CD4-positive, alpha-beta T cell treated with Interleukin-6 for 4 hours (primary cell): ENCODE measurements around the gene LASP1.
A peak's percentile ranks its signal among the peaks of the same experiment; 100 is the strongest.
"Not testable (repeated sequence)": the region's sequence is repeated elsewhere in the genome, so short reads cannot be mapped to it uniquely, and the experiment has no call there.

ENCODE experiments used
- DNase-seq: peaks from one replicate; pipeline ENCODE4 v3.0.0-alpha.2; 2020; ENCODE audit warnings: mixed read lengths

Gene LASP1

GRCh38 chr17:38869526-38870258 is at the start of gene LASP1:
TSS of gene LASP1 (plus strand) at chr17:38870058. CDS start at chr17:38870190, 132 bp downstream.
- DNase-seq: peak; percentile 87

DNA sequence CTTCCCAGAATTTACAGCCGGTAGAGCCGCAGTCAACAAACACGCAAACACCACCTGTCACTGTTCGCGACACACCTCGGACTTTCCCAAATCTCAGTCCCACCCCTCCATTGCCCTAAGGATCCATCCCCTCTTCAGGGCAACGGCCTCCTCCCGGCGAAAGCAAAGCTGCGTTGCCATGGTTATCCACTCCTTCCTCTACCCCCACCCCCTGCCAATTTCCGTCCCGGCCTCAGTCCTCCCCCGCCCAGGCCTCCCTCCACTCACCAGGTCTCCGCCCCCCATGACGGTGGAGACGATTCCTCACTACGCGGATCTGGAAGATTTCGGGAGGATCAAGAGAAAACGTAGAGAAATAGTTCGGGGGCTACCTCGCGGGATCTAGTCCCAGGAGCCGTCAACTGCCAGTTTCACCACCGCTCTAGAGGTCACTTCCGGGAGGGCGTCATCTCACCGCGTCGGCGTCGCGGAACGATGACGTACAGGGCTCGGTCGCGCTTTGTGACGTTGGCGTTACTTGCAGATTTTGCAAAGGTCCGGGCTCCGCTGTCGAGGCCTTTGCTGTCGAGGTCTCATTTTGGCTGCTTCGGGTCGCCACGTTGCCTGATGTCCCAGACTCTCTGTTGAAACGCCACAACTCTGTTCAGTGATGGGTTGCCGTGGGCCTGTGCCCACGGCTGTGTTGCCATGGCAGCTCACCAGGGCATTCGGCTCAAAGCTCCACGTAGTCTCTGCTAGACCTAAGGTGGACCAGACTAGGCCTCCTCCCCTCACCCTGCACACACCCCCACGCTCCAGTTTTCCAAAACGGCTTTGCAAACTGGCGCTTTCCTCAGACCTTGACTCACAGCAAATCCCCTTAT is 44.7 kb upstream of the LASP1 start, which contains the start of gene CWC25:
TSS of gene CWC25 (minus strand) at position 423 of the 863 bp plus-strand sequence. CDS start at position 285, 138 bp downstream.
- DNase-seq: peak; percentile 90

DNA sequence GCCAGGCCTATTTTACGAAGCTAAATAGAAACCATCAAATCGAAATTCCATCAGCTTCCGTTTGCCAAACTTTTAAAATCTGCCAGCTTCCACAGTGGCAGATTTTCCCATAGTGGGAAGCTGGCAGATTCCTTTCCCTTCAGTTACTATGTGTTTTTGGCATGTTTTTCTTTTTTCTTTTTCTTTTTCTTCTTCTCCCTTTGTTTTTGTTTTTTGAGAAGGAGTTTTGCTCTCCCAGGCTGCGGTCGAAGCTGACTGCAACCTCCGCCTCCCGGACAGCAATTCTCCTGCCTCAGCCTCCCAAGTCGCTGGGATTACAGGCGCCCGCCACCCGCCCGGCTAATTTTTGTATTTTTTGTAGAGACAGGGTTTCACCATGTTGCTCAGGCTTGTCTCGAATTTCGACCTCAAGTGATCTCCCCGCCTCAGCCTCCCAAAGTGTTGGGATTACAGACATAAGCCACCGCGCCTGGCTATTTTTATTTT is 44.1 kb upstream of the LASP1 start:
- no peak for DNase-seq

DNA sequence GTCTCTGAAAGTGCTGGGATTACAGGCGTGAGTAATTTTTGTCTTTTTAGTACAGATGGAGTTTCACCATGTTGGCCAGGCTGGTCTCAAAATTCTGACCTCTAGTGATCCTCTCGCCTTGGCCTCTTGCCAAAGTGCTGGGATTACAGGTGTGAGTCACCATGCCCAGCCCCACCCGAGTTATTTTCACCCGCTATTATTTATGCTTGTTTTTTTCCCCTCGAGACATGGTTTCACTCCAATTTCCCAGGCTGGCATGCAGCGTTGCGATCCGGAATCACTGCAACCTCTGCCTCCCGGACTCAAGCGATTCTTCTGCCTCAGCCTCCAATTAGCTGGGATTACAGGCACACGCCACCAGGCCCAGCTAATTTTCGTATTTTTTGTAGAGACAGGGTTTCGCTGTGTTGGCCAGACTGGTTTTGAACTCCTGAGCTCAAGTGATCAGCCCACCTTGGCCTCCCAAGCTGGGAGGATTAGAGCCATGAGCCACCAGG is 25.5 kb upstream of the LASP1 start:
- DNase-seq: no peak

DNA sequence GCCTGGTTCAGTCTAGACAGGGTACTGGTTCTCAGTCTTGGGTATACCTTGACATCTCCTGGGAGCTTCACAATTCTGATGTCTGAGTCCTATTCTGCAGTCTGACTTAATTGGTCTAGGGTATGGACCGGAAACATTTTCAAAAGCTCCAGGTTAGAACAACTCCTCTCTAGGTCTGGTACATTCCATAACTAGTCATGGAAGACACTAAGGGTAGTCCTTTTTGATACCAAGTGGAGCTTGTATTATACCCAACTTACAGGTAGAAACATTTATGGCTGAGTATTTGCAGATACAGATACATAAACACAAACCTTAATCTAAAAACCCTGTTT is 21.3 kb upstream of the LASP1 start:
- DNase-seq: no peak

GRCh38 chr17:38848939-38849605 is 20.8 kb upstream of the LASP1 start:
- no peak for DNase-seq

DNA sequence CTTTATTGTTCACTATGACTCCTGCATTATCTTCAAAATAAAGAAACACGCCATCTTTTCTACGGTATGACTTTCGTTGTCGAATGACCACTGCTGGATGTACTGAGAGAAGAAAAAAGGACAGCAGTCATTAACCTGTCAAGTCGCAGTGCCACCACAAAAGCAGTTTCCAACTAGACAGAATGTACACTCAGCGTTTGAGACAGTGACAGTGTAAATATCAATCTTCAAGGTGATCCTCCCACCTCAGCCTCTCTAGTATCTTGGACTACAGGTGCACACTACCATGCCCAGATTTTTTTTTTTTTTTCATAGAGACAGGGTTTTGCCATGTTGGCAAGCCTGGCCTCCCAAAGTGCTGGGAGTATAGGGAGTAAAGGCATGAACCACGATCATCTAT is 19.5 kb upstream of the LASP1 start:
- DNase-seq: no peak

GRCh38 chr17:38851434-38851833 is 18.4 kb upstream of the LASP1 start:
- no peak for DNase-seq

DNA sequence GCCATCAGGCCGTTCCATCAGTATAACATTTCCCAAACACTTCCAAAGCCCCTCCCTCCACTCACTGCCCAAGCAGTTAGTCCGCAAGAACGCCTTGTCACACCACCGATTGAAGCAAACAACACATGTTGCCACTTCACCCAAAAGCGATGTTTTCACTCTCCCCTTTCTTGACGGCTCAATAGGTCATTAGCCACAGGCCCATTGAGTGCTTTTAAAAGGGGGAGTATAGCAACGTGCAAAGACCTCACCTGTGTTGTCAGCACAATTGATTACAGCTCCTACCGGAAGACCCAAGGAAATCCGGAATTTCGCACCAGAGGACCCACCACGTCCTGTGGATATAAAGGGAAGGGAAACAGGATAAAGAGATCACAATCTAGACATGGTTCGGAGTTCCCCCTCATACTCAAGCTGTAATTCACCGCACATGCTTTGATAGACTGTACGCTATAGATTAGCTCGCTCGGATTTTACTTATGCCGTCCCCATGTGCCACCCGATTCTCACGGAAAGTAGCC is 17.0 kb upstream of the LASP1 start:
- DNase-seq: no peak

DNA sequence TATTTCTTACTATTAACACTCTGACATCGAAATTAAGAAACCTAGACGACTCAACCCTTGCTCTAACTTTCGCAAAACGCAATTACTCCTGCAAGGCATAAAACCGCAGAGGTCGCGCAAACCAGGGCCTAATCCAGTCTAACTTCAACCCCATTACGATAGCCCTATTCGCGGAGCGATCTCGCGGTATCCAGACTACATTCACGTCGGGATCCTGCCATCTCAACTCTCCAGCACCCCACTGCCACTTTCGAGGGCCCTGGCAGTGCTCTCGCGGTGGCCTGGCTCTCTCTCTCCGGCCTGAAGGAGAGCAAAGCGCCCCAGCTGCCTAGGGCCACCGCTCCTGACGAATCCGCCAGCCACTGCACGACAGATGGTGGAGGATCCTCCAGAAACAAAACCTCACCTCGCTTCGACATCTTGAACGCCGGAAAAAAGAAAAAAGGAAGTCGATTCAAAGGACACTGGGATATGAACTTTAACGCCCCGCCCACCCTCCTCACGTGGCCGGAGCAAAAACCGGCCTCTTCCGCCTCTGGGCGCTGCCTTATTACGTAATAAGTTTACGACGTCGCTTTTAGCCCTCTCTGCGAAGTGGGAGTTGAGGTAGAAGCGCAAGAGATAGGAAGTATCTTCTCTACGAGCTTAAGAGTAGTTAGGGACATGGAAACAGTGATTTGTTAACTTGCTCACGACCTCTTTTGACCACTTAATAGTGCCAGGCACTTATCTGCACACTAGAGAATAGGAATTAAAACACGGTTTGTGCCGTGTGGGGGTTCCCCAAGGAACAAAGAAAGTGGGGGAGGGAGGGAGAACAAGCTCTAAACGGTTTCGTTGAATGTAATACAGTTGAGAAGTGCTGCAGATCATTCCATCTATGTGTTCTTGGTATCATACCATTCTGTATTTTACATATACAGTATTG is 16.3 kb upstream of the LASP1 start, which contains the start of gene RPL23:
TSS of gene RPL23 (minus strand) at position 430 of the 928 bp plus-strand sequence. CDS start at position 419, 11 bp downstream.
- peak; percentile 95 for DNase-seq

GRCh38 chr17:38855101-38855714 is 14.7 kb upstream of the LASP1 start:
- not testable (repeated sequence) for DNase-seq

DNA sequence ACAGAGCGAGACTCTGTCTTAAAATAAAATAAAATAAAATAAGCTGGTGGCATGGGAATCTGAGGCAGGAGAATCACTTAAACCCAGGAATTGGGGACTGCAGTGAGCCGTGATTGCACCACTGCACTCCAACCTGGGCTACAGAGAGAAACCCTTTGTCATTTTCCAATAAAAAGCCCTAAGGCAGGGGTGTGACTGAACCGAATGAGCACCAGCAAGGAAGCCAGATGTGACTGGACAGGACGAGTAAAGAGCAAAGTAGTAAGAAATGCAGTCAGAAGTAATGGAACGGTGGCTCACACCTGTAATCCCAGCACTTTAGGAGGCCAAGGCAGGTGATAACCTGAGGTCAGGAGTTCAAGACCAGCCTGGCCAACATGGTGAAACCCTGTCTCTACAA is 12.6 kb upstream of the LASP1 start:
- no peak for DNase-seq

- DNase-seq: no peak
Measured at GRCh38 chr17:38861399-38861843, 8.4 kb upstream of the LASP1 start.

DNA sequence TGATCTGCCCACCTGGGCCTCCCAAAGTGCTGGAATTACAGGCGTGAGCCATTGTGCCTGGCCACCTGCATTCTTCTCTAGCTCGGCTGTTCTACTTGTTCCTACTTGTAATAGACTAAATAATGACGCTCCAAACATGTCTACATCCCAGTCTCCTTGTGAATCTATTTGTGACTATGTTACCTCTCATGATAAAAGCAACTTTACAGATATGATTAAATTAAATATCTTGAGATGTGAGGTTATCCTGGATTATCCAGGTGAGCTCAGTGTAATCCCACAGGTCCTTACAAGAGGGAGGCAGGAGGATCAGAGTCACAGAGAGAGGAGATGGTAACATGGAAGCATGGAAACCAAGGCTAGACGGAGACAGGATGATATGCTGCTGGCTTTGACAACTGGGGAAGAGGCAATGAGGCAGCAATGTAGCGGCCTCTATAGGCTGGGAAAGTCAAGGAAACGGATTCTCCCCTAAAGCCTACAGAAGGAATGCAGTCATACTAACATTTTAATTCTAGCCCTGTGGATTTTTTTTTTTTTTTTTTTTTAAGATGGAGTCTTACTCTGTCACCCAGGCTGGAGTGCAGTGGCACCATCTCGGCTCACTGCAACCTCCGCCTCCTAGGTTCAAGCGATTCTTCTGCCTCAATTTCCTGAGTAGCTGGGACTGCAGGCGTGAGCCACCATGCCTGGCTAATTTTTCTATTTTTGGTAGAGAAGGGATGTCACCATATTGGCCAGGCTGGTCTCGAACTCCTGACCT is 5.0 kb upstream of the LASP1 start:
- DNase-seq: no peak

GRCh38 chr17:38867179-38867967 is 2.5 kb upstream of the LASP1 start:
- peak; percentile 72 for DNase-seq

GRCh38 chr17:38867968-38868816 is 1.7 kb upstream of the LASP1 start:
- DNase-seq: peak; percentile 20

- DNase-seq: peak; percentile 83
Measured at GRCh38 chr17:38868817-38869525, 887 bp upstream of the LASP1 start.
